NB4 (cell line): ENCODE measurements around the gene TMEM187.
A peak's percentile ranks its signal among the peaks of the same experiment; 100 is the strongest.

ENCODE experiments used
- DNase-seq: peaks from one replicate; pipeline ENCODE4 v3.0.0; 2010; ENCODE audit warnings: low read depth
- H3K4me3 ChIP-seq: one replicate; pipeline ENCODE4 v1.5.1; 2011; ENCODE audit warnings: mild to moderate bottlenecking, low read depth, low read length, moderate library complexity
- CTCF ChIP-seq: IDR thresholded peaks from one replicate; pipeline ENCODE4 v1.5.1; 2012; ENCODE audit warnings: low read depth, low read length
- MAX ChIP-seq: IDR thresholded peaks from 2 replicates; pipeline ENCODE4 v1.6.1; 2011; ENCODE audit warnings: low read depth, low read length
- MYC ChIP-seq: IDR thresholded peaks from 2 replicates; pipeline ENCODE4 v1.6.1; 2011; ENCODE audit warnings: low read depth, low read length
- POLR2A ChIP-seq: IDR thresholded peaks from 2 replicates; pipeline ENCODE4 v1.6.1; 2011; ENCODE audit warnings: mild to moderate bottlenecking; ENCODE audit not compliant: insufficient read length; ENCODE audit errors: extremely low read depth

The TMEM187 gene

GRCh38 chrX:154015581-154016264, 43.2 kb downstream of the TMEM187 start:
- H3K4me3 ChIP-seq: no peak overlapping the region
- DNase-seq: no peak
- TF ChIP-seq MAX (no peak), MYC (no peak), CTCF (no peak), POLR2A (no peak)

- no peak overlapping the region for H3K4me3 ChIP-seq
- no peak for DNase-seq
- TF ChIP-seq MAX (no peak), CTCF (no peak), MYC (no peak), POLR2A (no peak)
These were observed 44.0 kb downstream of the TMEM187 start for GRCh38 chrX:154016366-154017076.

- TF ChIP-seq MAX (no peak), POLR2A (no peak), CTCF (no peak), MYC (no peak)
- DNase-seq: no peak
- H3K4me3 ChIP-seq: peak overlapping the region; percentile 85
These were observed 45.4 kb downstream of the TMEM187 start for GRCh38 chrX:154017766-154018517.

GRCh38 chrX:154018518-154019060, 46.0 kb downstream of the TMEM187 start:
- peak overlapping the region; percentile 85 for H3K4me3 ChIP-seq
- DNase-seq: peak; percentile 25
- TF ChIP-seq MYC (no peak), CTCF (no peak), MAX (no peak), POLR2A (no peak)

- TF ChIP-seq MAX (no peak), POLR2A (no peak), MYC (peak; percentile 32), CTCF (no peak)
- peak overlapping the region; percentile 85 for H3K4me3 ChIP-seq
- DNase-seq: peak; percentile 40
These were observed 46.6 kb downstream of the TMEM187 start for GRCh38 chrX:154019061-154019621.
